CD4-positive, alpha-beta T cell treated with Interleukin-15 for 1 hour (primary cell): ENCODE results near the gene COL27A1.
"Not testable (repeated sequence)": the region's sequence is repeated elsewhere in the genome, so short reads cannot be mapped to it uniquely, and the experiment has no call there.

Source experiments
- DNase-seq: peaks from one replicate; pipeline ENCODE4 v3.0.0-alpha.2; 2020

Gene COL27A1

DNA sequence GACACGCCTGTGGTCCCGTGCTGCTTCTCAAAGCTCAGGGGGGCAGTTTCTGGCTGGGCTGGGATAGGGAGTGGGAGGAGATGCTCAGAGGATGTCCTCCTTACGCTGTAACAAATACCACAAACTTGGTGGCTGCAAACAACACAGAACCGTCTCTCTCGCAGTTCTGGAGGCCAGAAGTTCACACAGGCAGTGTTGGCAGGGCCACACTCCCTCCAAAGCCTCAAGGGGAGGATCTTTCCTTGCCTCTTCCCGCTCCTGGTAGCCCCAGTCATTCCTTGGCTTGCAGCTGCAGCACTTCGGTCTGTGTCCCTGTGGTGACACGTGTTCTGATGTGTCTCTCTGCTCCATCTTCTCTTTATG is 157.2 kb downstream of the COL27A1 start:
- DNase-seq: no peak

DNA sequence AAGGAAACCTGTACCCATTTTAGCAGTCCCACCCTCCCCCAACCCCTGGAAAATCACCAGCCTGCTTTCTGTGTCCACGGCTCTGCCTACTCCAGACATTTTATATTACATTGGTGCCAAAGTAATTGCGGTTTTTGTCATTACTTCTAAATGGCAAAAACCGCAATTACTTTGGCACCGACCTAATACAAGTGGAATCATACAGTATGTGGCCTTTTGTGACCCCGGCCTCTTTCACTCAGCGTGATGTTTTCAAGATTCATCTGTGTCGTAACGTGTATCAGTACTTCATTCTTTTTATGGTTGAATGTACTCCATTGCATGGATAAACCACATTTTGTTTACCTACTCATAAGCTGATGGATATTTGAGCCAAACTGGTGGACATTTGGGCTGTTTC is 157.8 kb downstream of the COL27A1 start:
- DNase-seq: no peak

GRCh38 chr9:114314256-114314867 is 159.0 kb downstream of the COL27A1 start:
- no peak for DNase-seq

DNA sequence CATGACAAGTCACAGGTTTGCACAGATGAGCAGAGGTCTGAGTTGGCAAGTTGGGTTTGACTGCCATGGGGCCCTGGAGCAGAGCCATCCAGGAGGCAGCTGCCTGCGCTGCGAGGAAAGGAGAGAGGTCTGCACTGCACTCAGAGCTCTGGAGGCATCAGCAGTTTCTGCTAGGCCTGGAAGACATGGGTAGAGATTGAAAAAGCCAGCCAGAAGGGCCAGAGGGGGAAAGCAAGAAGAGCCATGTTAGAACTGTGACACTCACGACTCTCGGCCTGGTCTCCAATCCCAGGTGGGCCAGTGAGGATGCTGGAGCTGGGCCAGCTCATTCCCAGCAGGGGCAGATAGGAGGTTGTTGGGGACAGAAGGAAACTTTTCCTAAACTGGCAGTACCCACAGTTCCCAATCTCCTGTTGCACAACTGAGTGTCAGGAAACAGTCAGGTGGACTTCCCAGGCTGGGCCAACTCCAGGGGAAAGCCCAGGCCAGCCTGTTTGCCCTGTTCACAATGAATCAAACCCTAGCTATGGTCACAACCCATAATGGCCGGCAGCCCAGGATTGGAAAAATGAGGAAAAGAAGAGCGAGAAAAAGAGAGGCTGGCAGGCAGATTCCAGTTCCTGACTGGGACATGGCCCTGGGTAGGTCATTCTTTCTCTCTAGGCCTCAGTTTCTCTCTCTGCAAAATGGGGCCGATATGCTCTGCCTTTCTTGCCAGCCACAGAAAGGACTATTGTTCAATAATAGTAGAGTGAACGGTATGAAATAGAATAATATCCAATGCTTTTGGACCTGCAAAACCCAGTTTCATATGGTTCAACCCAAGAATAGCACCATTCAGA is 159.8 kb downstream of the COL27A1 start:
- no peak for DNase-seq

- no peak for DNase-seq
Measured at GRCh38 chr9:114315723-114316363, 160.5 kb downstream of the COL27A1 start.

GRCh38 chr9:114316605-114317230 is 161.4 kb downstream of the COL27A1 start:
- no peak for DNase-seq

- no peak for DNase-seq
Measured at GRCh38 chr9:114317665-114318357, 162.5 kb downstream of the COL27A1 start.

- no peak for DNase-seq
Measured at GRCh38 chr9:114318416-114318815, 163.1 kb downstream of the COL27A1 start.

DNA sequence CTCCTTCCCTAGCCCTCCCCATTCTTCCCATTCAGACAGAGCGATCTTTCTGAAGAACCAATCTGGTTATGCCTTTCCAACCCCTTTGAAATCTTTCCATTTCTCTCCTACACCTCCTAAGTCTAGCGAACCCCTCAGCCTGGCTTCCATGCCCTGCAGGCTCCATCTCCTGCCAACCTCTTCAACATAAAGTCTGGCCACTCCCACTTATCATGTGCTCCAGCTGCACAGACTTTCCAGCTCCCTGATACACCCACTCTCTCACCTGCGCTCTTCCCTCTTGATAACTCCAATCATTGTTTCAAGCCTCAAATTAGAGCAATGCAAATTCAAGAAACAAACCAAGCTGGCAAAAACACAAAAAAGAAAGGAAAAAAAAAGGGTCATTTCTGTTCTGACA is 163.8 kb downstream of the COL27A1 start:
- DNase-seq: no peak

GRCh38 chr9:114320710-114321109 is 165.4 kb downstream of the COL27A1 start:
- DNase-seq: not testable (repeated sequence)

DNA sequence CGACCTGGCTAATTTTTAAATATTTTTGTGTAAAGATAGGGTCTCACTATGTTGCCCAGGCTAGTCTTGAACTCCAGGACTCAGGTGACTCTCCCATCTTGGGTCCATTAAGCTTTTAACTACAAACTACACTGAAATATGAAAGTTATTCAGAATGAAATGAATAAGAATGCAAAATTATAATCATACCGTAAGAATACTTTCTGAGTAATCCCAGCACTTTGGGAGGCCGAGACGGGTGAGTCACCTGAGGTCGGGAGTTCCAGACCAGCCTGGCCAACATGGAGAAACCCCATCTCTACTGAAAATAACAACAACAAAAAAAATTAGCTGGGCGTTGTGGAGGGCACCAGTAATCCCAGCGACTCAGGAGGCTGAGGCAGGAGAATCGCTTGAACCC is 166.4 kb downstream of the COL27A1 start:
- DNase-seq: no peak

DNA sequence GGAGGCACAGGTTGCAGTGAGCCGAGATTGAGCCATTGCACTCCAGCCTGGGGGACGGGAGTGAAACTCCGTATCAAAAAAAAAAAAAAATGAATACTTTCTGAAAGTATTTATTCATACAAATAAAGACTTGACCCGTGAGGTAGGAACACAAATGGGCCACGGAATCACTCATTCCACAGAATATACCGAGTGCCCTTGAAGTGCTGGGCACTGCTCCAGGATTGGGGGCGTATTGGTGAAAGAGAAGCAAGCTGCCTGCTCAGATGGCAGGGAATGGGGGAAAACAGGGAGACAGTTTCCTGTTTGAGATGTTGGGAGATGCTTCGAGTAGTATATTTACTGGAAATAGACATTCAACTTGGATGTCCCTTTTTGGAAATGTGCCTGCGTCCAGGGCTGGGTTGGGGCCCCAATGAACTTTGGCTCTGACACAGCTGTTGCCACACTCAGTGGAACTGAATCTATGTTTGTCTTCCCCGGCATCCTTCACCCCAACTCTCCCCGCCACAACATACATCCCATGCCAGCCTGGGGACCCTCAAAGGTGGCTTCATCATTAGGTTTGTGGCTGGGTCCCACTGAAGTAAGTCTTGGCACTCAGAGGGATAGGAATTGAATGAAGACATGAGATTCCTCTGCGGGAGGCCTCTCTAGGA is 167.0 kb downstream of the COL27A1 start:
- not testable (repeated sequence) for DNase-seq

- not testable (repeated sequence) for DNase-seq
Measured at GRCh38 chr9:114322831-114323531, 167.6 kb downstream of the COL27A1 start, which contains the start of gene ORM1. Gene ORM1 (plus strand): TSS chr9:114323098. CDS start chr9:114323134, 36 bp downstream.

GRCh38 chr9:114323849-114324248 is 168.5 kb downstream of the COL27A1 start:
- not testable (repeated sequence) for DNase-seq

GRCh38 chr9:114324492-114324891 is 169.2 kb downstream of the COL27A1 start:
- no peak for DNase-seq

DNA sequence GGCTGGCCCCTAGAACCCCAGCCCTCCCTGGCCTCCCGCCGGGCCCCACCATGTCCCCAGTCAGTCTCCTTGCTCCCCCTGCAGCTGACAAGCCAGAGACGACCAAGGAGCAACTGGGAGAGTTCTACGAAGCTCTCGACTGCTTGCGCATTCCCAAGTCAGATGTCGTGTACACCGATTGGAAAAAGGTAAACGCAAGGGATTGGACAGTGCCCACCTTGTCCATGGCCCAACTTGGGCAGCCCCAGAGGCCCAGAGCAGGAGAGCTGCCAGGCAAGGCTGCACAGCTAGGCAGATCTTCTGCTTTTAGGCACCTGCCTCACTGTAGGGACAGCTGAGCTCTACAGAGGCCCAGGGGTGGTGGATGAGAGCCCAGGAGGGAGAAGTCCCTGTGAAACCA is 169.6 kb downstream of the COL27A1 start:
- not testable (repeated sequence) for DNase-seq

GRCh38 chr9:114325684-114326254 is 170.4 kb downstream of the COL27A1 start:
- DNase-seq: not testable (repeated sequence)

GRCh38 chr9:114327749-114328148 is 172.4 kb downstream of the COL27A1 start:
- no peak for DNase-seq

DNA sequence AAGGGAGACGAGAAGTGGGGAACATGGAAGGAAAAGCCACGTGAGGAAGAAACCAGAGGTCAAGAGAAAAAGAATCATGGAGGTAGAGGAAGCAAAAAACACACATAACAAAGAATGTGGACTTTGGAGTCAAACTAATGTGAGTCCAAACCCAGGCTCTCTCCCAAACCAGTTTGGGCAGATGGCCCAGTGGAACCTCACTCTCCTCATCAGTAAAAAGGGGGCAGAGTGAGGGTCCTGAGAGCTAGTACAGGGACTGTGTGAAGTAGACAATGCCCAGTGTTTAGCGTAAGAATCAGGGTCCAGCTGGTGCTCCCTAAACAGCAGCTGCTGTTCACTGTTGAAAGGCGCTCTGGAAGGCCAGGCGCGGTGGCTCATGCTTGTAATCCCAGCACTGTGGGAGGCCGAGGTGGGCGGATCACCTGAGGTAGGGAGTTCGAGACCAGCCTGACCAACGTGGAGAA is 173.1 kb downstream of the COL27A1 start:
- not testable (repeated sequence) for DNase-seq

- not testable (repeated sequence) for DNase-seq
Measured at GRCh38 chr9:114328937-114329624, 173.7 kb downstream of the COL27A1 start.
